Islet precursor cell (in vitro differentiated cells): ENCODE results near the gene NFIB.
A peak's percentile ranks its signal among the peaks of the same experiment; 100 is the strongest.

Experiments used
- DNase-seq: peaks from one replicate; pipeline ENCODE4 v3.0.0-alpha.2; 2018

Gene NFIB

DNA sequence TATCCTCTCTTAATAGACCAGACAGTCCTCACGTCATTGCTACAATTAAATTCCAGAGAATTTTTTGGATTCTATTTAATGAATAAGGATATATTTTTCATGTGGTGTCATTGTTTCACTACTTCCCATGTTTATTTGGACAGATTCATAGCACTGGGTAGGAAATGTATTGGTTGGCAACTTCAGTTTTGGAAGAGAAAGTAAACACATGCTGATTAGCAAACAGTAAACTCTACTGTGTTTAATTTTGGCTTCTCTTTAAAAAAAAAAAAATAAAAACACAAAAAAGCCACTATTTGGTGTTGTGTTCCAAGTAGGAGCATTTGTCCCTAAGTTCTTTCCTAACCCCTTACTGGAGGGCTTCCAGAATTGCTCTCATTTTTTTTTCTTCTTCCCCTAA lies 77.3 kb downstream of the NFIB start:
- DNase-seq, result no peak

DNA sequence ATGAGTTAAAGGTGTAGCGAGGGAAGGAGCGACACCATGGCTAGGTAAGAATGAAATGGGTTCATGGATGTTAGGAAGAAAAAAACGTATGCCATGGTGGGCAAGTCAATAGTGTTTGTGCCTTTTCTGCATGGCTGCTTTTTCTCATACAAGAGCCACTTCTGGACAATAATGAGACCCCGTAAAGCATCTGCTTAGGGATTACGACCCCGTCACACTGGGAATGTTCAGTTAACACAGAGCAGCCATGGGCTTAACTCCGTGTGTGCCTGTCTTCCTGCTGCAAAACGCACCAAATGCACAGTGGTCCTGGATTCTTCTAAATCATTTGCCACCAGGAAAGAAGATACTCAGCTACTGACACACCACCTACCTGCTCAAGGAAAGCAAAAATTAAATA lies 81.8 kb downstream of the NFIB start:
- DNase-seq, result no peak

DNA sequence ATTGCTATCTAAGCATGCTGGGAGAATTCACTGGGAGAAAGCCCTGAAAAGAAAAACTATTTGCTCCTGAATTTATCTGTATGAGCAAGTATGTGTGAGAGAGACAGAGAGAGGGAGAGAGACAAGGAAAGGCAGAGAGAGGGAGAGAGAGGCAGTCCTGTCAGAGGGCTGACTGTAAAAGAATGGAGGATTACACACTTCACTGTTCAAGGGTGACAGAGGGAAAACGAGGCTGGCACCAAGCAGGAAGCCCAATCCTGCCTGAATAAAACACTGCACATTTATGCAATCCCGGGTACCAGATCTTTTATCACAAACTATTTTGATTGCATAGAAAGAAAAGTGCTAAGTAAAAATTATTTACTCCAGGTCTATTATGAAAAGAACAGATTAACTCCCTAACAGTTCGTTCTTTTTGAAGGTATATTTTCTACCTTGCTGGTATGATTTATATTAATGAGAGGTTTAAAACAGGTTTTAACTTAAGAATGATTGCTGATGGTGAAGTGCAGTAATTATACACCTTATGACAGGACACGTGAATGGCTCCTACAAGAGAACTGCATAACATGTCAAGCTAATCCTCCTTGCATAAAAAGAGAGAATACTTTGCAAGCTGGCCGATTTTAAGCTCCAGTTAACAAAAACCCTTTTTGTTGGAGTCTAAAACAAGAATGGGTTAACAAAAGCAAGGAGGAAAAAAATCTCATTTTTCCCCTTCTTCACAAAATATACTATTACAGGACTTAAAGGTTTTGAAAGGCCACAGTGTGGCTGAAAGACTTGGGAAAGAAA lies 82.5 kb downstream of the NFIB start:
- DNase-seq, result no peak

DNA sequence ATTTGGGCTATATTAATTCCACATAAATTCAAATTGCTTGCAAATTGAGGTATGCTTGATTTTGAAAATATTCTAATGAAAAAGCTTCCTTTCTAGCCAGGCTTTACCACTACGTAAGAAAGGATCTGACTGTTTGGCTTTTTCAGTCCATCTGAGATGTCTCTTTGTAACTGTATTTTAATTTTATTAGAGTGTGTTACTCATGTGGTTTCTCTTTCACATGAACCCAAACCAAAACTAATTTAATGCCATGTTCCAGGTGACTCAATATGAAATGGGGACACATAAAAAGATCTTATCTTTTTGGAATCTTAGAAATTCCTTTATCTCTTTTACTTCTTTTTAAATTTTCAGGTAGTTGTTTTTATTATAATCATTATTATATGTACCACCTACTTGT lies 85.3 kb downstream of the NFIB start:
- DNase-seq, result no peak

DNA sequence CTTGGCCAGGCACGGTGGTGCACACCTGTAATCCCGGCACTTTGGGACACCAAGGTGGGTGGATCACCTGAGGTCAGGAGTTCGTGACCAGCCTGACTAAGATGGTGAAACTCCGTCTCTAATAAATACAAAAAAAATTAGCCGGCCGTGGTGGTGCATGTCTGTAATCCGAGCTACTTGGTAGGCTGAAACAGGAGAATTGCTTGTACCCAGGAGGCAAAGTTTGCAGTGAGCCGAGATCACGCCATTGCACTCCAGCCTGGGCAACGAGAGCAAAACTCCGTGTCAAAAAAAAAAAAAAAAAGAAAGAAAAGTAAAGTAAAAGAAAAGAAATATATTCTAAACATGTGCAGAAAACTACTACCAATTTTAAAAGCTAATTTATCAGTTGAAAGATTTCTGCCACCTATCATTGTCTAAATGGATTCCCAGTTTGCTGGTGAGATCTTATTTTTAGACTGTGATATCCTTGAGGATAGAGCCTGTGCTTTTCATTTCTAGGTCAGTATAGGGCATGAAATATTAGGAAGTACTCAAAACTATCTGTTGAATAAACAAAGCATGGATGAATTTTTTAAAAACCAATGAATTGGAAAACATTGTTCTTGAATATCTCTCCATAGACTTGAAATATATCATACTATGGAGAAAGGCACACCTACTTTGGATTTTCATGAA lies 86.9 kb downstream of the NFIB start:
- DNase-seq, result no peak

DNA sequence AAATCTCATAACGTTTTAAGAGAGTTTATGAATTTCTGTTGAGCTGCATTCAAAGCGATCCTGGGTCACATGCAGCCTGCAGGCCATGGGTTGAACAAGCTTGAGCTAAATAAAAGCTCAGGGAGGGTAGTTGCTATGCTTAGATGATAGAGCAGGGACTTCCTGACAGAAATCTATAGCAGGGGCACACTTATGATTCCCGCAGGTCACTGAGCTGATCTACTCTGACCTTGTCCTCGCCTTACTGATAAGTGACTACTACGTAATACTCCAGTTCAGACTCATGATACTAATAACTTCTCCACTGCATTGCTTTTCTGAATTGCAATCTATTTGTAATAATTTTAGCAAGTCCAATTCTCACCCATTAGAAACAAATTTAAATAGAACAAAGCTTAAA lies 90.9 kb downstream of the NFIB start:
- no peak for DNase-seq

DNA sequence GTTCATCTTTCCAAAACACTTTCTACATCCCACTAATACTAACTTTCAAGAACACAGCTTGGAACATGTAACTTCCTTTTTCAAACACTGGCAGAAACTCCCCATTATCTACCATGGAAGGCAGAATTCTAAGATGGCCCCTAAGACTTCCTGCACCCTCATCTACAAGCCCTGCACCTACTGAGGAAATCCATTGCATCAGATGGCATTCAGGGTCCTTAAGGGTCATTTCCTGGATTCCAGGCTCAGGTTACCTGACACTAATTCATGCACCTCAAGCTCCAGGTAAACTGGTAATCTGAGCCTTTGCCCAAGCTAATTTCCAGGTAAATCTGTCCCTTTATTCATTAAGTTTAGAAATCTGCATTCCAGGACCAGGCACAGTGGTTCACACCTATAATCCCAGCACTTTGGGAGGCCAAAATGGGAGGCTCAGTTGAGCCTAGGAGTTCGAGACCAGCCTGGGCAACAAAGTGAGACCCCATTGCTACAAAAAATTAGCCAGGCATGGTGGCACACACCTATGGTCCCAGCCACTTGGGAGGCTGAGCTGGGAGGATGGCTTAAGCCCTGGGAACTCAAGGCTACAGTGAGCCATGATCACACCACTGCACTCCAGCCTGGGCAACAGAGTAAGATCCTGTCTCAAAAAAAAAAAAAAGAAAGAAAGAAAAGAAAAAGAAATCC lies 91.6 kb downstream of the NFIB start:
- DNase-seq, result no peak

DNA sequence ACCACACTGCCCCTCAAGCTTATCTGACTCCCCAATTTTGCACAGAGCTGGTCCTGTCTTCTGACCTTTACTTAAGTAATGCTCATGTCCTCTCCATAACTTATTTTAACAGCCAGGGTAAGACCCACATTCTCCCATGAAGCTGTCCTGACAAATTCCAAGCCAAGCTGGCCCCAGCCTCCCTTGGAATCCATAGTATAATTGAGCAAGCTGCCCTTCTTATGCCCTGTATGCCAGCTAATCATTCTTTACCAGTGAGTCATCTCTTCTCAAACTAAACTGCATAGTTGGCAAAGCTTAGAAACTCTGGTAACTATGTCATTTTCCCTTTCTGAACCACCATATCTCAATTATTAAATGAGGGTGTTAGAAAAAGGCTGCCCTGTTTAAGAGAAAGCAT lies 92.4 kb downstream of the NFIB start:
- DNase-seq, result peak; percentile 51

DNA sequence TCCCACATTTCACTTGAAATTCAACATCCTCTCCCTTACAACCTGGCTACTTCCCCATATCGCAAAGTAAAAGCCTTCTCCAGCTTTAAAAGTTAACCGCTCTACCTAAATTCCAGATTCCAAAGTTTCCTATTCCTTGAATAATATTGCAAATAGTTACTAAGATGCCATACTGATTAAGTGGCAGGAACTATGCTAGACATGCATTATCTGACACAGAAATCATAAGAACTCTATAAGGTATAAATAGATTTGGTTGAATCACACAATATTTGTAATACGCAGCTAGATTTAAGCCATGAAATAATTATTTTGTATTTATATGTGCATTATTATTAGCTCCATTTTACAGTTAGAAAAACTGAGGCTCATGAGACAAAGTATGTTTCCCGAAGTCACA lies 92.8 kb downstream of the NFIB start:
- no peak for DNase-seq

DNA sequence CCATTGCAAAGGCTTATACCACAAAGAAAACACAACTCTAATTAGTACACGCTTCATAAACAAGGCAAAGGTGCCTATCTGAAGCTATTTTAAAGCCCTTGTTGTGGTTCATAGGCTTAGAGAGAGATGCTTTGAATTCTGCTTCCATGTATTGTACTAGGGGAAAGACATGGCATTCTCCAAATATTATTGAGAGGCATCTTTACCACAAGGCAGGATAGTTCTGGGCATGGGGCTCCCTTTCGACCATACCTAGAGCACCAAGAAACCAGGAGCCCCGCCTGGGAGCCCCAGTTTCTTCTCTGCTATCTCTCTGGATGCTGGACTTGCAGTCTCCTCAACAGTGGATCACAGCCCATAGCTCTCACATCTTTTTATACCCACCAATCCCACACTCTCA lies 93.7 kb downstream of the NFIB start:
- DNase-seq, result no peak

DNA sequence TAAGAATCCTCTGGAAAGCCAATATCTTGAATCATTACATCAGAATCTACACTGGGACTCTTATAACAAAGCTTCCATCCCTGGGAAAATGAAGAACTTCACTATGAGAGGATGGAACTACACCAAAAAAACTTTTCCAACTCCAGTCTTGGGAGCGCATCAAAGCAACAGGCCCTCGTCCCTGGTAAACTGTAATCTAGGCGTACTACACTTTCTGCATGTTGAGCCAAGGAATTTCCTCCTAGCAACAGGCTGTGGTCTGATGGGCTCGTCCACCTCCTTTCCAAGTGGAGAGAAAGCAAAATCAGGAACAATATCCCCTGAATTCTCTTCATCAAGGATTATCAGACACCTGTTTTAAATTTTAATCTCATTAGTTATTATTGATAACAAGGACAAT lies 94.1 kb downstream of the NFIB start:
- no peak for DNase-seq

DNA sequence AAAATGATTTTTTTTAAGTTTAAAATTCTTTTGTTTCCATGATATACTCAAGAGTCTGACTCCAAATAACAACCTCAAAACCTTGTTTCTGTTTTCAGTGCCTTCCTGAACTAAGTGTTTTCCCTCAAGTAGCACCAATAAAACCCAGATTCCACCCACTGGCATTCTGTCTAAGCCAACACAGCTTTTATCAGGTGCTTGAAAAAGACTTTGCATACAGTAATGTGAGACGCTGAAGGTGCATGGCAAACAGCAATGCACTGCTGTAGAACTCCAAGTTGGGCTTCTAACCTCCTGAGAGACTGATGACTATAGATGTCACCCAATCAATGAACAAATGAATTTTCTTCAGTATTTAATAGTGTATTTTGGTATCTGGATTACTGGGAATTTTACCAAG lies 95.7 kb downstream of the NFIB start:
- no peak for DNase-seq

DNA sequence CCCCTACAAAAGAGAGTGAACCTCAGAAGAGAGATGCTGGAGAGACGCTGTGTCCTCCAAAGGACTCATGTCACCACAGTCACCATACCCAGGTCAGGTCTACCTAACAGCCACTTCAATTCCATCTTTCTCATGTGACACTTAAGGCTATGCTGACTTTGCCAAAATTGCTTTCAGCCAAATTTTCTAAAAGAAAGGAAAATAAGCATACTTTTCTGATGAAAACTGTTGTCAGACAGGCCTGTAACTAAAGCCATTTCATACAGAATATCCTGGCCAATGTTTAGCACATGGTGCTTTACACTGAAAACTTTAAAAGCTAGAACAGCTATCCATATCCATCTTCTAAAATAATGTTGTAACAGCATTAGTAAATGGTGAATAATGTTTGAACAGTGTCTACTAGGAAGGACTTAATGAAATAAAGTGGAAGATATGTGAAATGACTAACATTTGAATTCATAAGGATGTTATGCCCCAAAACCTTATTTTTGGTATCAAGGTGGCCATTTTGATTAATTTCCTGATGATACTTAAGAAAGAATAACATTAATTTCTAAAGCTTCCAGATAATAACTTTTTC lies 97.2 kb downstream of the NFIB start:
- no peak for DNase-seq

DNA sequence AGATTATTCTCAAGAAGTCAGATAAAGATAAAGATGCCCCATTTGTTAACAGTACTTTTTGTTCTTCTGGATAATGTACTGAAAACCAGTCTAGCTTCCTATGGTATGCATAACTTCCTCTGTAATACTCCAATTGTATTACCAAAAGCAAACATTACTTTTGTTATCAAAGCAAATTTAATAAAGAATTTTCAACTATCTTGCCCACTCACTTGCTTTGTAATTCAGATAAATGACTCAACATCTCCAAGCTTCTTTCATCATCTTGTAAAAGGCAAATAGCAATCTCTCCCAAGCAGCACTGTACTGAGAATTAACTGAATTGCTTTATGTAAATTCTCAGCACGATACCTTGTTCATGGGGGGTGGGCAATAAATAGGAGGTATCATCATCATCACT lies 98.3 kb downstream of the NFIB start:
- no peak for DNase-seq

DNA sequence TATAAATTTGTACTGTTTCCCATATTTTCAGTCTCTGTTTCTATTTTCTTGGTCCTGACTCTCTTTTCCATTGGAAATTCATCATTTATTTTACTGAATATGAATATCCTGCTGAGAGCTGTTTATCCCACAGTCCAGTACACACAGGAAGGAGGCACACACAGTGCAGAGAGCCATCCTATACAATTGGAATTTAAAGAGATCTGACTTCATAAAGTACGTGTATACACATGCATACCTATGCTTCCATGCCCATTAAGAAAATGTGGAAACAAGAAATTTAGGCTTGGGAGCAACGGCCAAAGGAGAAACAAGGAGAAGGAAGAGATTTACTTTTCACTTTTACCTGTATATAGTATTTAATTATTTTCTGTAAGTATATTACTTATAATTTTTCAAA lies 99.2 kb downstream of the NFIB start:
- DNase-seq, result no peak

DNA sequence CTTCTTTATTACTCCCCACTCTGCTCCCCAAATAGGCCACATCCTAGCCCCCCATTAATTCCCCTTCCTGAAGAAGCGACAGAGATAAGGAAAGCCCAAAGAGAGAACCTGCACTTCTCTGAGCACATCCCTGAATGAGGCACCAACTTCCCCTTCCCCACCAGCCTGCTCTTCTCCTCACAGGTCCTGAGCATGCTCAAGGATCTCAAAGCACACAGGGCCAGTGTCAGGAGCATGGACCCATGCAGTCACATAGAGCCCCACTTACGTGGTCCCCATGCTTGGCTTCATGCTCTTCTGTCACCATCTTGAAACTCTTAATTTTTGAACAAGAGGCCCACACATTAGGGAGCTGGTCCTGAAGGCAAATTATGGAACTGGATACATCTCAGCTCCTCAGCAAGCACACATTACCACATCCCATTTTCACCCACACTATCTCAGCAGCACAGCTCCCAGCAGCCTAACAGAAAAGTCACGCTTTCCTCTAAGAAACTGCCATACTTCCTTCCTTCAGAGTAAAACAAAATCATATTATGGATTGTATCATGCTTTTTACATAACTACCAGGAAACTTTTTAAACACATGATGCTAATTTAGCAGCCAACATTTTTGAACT lies 99.8 kb downstream of the NFIB start:
- DNase-seq, result no peak

DNA sequence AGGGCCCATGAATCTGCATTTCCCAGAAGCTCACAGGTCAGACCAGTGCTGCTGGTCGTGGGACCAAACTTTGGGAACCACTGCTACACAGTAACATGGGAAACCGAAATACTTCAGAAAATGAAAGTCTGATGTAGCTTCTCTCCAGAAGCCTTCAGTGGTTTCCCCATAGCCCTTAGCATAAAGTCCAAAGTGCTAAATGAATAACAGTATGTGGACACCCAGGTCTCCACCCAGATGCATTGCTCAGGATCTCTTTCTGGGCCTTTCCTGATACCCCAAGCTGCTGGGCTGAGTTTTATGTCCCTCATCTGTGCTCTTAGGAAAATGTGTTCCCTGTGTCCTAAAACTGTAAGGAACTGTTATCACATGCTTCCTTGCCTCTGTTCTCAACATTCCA lies 100.4 kb downstream of the NFIB start:
- DNase-seq, result no peak

DNA sequence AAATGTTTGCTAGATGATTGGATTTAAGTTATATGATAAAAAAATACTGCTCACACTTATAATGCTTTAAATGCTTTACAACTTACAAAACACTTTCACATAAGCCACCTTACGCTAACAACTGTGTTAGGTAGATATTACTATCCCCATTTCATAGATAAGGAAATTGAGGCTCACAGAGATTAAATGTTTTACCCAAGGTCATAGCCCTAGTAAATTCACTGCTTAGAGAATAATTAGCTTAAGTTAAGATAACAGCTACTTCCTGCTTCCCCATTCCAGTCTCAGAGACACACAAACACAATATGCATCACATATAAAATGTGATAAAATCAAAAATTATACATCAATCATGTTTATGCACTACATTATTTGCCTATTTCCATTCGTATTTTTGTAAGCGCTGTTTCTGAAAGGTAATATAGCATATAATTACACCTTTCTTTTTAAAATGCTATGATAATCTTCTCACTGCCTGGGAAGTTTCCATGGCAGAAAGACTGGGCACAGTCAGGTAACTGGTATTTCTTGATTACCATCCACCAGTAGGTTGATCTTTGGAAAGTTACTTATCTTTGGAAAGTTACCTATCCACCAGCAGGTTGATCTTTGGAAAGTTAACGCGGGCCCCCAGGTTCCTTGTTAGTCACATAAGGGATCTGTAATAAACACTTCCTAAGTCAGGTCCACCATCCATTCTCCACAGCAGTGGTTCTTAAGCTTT lies 101.1 kb downstream of the NFIB start:
- DNase-seq, result no peak

DNA sequence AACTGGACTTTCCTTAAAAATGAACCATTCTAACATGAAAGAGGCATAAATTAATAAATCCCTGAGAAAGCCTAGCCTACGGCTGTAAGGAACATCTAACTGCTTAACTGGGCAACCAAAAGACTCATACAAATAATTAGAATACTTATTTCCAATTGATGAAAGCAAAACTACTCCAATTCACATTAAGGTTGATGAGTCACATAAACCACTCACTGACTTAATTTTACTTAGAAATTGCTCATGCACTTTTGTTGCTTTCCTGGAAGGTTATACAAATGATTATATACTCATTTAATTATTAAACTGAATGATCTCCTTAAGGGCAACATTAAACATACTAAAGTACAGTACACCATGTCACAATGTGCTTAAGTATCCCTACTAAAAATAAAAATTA lies 101.9 kb downstream of the NFIB start:
- no peak for DNase-seq

DNA sequence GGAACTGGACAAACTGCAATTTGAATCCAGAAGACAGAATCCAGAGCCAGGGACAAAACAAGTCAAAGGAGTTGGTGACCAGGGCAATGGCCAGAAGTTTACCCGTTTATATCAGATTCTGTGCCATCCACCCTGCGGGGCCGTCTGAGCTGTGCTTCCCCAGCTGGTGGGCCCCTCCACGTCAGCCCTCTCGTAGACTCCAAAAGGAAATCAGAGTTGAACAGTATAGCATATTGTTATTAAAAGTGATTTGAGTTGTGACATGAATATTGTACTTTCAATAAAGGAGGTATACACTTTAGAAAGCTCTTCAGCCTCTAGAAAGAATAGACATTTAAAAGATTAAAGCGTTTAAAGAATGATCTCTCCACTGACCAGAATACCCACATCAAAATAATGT lies 102.4 kb downstream of the NFIB start:
- no peak for DNase-seq

DNA sequence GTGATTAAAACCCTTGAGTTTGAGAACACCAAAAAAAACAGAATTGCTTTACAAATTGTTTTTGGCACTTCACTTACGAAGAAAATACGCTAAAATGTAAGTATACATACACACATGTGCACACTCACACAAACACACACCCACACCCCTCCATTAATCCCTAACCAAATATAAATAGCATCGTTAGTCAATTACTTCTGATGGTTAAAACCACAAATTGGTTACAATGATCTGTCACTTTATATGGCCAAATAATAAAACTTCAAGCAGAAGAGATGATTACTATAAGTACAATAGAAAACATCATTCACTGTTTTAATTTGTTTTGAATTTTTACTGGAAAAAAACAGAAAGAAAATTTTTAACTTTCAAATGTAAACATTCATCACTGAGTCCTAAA lies 103.5 kb downstream of the NFIB start:
- no peak for DNase-seq
